ENCODE measurements around the gene SEC16A. TPM values are rescaled to one million over a fixed set of nuclear protein-coding genes. Genes with fewer than 3 reads are reported as not detected.

The SEC16A gene
- total RNA-seq, 6 experiments from 2014 or later: 63.2 to 98.6 (median 75.5) TPM

GRCh38 chr9:136519263-136520052, 36.6 kb upstream of the SEC16A start:
- DNase-seq: no peak
- Mint-ChIP-seq H3K27me3 (ENCODE audit: insufficient read depth) (no peaks in the 10 kb centered on the region), H3K4me3 (no peak overlapping the region), H3K9me3 (no peaks in the 10 kb centered on the region), H3K4me1 (ENCODE audit: low read depth) (no peaks in the 10 kb centered on the region), H3K27ac (no peak overlapping the region), H3K36me3 (ENCODE audit: low read depth) (no peaks in the 10 kb centered on the region)
- no peak for TF ChIP-seq CTCF (IDR thresholded peaks at IDR 0.05)

- H3K4me1 Mint-ChIP-seq (ENCODE audit: low read depth): no peaks in the 10 kb centered on the region
- no peaks in the 10 kb centered on the region for H3K36me3 Mint-ChIP-seq (ENCODE audit: low read depth)
- H3K27me3 Mint-ChIP-seq (ENCODE audit: insufficient read depth): no peaks in the 10 kb centered on the region; the same call in 1 of the 2 replicates
- no peak for TF ChIP-seq CTCF (IDR thresholded peaks at IDR 0.05)
- no peak overlapping the region for H3K4me3 Mint-ChIP-seq
- DNase-seq: no peak
- no peak overlapping the region for H3K27ac Mint-ChIP-seq
- no peaks in the 10 kb centered on the region for H3K9me3 Mint-ChIP-seq
Observed at GRCh38 chr9:136518623-136519022, 35.8 kb upstream of the SEC16A start.

GRCh38 chr9:136517950-136518349, 35.1 kb upstream of the SEC16A start:
- H3K36me3 Mint-ChIP-seq (ENCODE audit: low read depth): no peaks in the 10 kb centered on the region; the same call in 1 of the 2 replicates
- no peak for TF ChIP-seq CTCF (IDR thresholded peaks at IDR 0.05)
- no peaks in the 10 kb centered on the region for H3K4me1 Mint-ChIP-seq (ENCODE audit: low read depth)
- H3K27ac Mint-ChIP-seq: no peak overlapping the region
- H3K27me3 Mint-ChIP-seq (ENCODE audit: insufficient read depth): no peaks in the 10 kb centered on the region; the same call in 1 of the 2 replicates
- H3K9me3 Mint-ChIP-seq: no peaks in the 10 kb centered on the region
- H3K4me3 Mint-ChIP-seq: no peak overlapping the region
- DNase-seq: no peak

GRCh38 chr9:136517012-136517743, 34.3 kb upstream of the SEC16A start:
- Mint-ChIP-seq H3K27me3 (ENCODE audit: insufficient read depth) (no peaks in the 10 kb centered on the region; the same call in 1 of the 2 replicates), H3K9me3 (no peaks in the 10 kb centered on the region), H3K4me3 (no peak overlapping the region), H3K27ac (no peak overlapping the region), H3K36me3 (ENCODE audit: low read depth) (no peaks in the 10 kb centered on the region; the same call in 1 of the 2 replicates), H3K4me1 (ENCODE audit: low read depth) (no peaks in the 10 kb centered on the region)
- no peak for DNase-seq
- TF ChIP-seq CTCF (IDR thresholded peaks at IDR 0.05): no peak

DNA sequence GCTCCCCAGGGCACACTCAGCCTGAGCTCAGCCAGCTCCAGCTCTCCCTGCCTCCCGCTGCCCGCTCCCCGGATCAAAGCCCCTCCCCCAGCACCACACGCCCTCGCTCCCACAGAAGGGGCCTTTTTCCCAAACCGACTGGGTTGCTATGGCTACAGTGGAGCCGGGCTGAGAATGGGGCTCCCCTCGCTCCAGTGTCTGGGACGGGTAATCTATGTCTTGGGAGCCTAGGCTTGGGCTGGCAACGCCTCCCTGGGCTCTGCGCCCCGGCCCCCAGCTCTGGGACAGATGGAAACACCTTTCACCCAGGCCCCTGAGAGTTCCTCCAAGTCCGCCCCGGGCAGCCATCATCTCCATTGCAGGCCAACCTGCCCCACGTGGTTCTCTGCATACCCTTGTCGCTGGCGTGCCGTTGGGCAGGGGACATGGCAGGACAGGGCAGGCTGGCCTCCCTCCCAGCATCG, 33.4 kb upstream of the SEC16A start:
- no peaks in the 10 kb centered on the region; the same call in 1 of the 2 replicates for H3K27me3 Mint-ChIP-seq (ENCODE audit: insufficient read depth)
- DNase-seq: no peak
- H3K36me3 Mint-ChIP-seq (ENCODE audit: low read depth): no peaks in the 10 kb centered on the region; the same call in 1 of the 2 replicates
- H3K9me3 Mint-ChIP-seq: no peaks in the 10 kb centered on the region
- no peak for TF ChIP-seq CTCF (IDR thresholded peaks at IDR 0.05)
- H3K27ac Mint-ChIP-seq: no peak overlapping the region
- H3K4me3 Mint-ChIP-seq: no peak overlapping the region
- no peaks in the 10 kb centered on the region for H3K4me1 Mint-ChIP-seq (ENCODE audit: low read depth)

Measured in HFFc6 (cell line).